Adrenal gland (tissue), 5 donors: ENCODE measurements around the gene WDR47.

Experiments
- CTCF ChIP-seq, 6 experiments: fragments of 450-650 bp in 4 of 6; fragments of 200-600 bp in 2 of 6; sonication (generic) in 1 of 6; IDR thresholded peaks; 1 replicate in 5 of 6; 2 replicates in 1 of 6; pipeline versions ENCODE4 v1.5.1 to v1.8.0; 2016 to 2021; ENCODE audit warnings: antibody characterized with exemption in 6 of 6, mild to moderate bottlenecking in 2 of 6, moderate library complexity in 1 of 6
- POLR2A ChIP-seq, 2 donors: fragments of 450-650 bp; IDR thresholded peaks; one replicate each; pipeline ENCODE4 v1.6.1; 2017; ENCODE audit warnings: antibody characterized with exemption in 2 of 2, mild to moderate bottlenecking in 2 of 2, moderate library complexity in 1 of 2
- donor health status: DM: no; HTN: no; CAD: no.

- TF ChIP-seq CTCF (IDR thresholded peaks at IDR 0.05) (no peak), POLR2A (IDR thresholded peaks at IDR 0.05) (no peak)
These were observed 69.0 kb downstream of the WDR47 start for GRCh38 chr1:108972951-108973350.
